HG02610 (cell line): ENCODE measurements around the gene OTOG.

Source experiments
- ATAC-seq: cut with Tn5 transposase; IDR thresholded peaks from one replicate; pipeline ENCODE4 v1.9.1; 2021; ENCODE audit warnings: mild to moderate bottlenecking, moderate library complexity; ENCODE audit not compliant: unreplicated experiment

Gene OTOG

GRCh38 chr11:17560281-17561110 lies 13.4 kb downstream of the OTOG start:
- ATAC-seq, result no peak

GRCh38 chr11:17561111-17561415 lies 14.0 kb downstream of the OTOG start:
- ATAC-seq, result no peak

GRCh38 chr11:17561526-17561925 lies 14.5 kb downstream of the OTOG start:
- ATAC-seq, result no peak

GRCh38 chr11:17563231-17563646 lies 16.2 kb downstream of the OTOG start:
- no peak for ATAC-seq

- no peak for ATAC-seq
Measured at GRCh38 chr11:17563961-17564686, 17.1 kb downstream of the OTOG start.

- no peak for ATAC-seq
Measured at GRCh38 chr11:17564687-17565042, 17.6 kb downstream of the OTOG start.

- no peak for ATAC-seq
Measured at GRCh38 chr11:17568944-17569343, 21.9 kb downstream of the OTOG start.

- ATAC-seq, result no peak
Measured at GRCh38 chr11:17570034-17570433, 23.0 kb downstream of the OTOG start.

- no peak for ATAC-seq
Measured at GRCh38 chr11:17571431-17572358, 24.6 kb downstream of the OTOG start.

GRCh38 chr11:17572359-17572690 lies 25.3 kb downstream of the OTOG start:
- no peak for ATAC-seq

GRCh38 chr11:17572791-17573460 lies 25.9 kb downstream of the OTOG start:
- no peak for ATAC-seq

- no peak for ATAC-seq
Measured at GRCh38 chr11:17573526-17573925, 26.5 kb downstream of the OTOG start.

- ATAC-seq, result no peak
Measured at GRCh38 chr11:17574141-17575091, 27.4 kb downstream of the OTOG start.

GRCh38 chr11:17575431-17576425 lies 28.7 kb downstream of the OTOG start:
- no peak for ATAC-seq

- ATAC-seq, result no peak
Measured at GRCh38 chr11:17578296-17578695, 31.2 kb downstream of the OTOG start.

- no peak for ATAC-seq
Measured at GRCh38 chr11:17578958-17579357, 31.9 kb downstream of the OTOG start.

GRCh38 chr11:17579451-17579850 lies 32.4 kb downstream of the OTOG start:
- no peak for ATAC-seq

GRCh38 chr11:17580271-17580670 lies 33.2 kb downstream of the OTOG start:
- no peak for ATAC-seq
